Activated T-cell treated with anti-CD3 and anti-CD28 coated beads for 48 hours (primary cell): ENCODE data around the gene GATB.
"Not testable (repeated sequence)": the region's sequence is repeated elsewhere in the genome, so short reads cannot be mapped to it uniquely, and the experiment has no call there.

Experiments used
- DNase-seq: peaks from one replicate; pipeline ENCODE4 v3.0.0-alpha.2; 2020; ENCODE audit warnings: low read depth

The GATB gene

DNA sequence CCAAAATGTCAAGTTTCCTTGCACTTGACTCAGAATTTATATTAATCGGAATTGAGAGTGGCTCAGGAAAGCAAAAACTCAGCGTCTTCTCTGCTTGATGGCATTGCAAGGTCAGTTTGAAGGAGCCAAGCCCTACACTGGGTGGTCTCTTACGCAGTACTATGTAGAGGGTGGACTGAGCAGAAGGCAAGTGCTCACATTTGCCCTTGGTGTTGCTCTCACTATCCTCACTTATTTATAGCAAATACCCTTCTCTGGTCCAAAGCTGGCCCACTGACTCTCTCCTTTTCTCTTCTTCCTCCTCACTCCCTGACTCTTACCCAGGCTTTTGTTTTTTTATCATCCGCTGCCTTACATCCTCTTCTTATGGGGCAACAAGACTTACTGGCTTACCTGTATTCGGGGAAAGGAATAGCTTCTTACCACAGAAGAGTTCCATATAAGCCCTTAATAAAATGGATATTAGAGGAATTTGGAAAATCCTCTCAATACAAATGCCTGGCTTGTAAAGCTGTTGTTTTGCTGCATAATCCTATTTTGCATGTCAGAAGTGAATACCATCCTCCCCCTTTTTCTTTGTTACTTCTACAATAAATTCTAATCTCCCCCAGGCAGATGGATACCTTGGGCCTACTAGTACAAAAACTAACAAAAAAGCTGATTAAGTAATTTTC is 24.8 kb upstream of the GATB start:
- no peak for DNase-seq

DNA sequence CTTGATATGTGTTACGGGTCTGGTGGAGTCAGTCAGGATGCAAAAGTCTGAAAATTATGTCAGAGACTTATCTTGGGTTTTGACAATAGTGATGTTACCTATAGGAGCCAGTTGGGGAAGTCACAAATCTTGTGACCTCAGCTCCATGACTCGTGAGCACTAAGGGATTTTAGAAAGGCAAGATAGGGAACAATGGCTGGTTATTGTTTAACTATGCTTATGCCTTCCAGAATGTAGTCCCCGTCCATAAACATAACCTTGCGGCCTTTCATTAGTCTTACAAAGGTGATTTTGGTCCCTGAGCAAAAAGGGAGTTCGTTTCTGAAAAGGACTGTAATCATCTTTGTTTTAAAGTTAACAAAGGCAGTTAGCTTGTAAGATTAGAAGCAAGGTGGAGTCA is 23.9 kb upstream of the GATB start:
- DNase-seq: no peak

DNA sequence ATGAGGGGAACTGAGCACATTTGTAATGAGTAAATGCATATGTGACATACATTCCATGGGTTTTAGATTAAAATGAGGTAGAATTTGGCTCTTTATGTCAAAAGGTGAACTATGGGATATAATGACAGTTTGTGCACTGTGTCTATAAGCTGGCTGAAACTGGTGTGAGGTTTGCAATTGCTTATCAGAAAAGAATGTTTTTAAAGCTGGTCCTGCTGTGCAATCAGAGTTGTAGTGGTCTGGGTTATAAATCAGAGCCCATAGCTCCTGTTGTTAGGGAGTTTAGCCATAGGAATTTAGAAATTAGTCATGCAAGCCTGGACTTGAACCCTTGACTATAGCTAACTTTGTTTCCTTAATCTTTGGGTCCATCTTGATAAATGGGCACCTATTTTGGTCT is 23.1 kb upstream of the GATB start:
- no peak for DNase-seq

DNA sequence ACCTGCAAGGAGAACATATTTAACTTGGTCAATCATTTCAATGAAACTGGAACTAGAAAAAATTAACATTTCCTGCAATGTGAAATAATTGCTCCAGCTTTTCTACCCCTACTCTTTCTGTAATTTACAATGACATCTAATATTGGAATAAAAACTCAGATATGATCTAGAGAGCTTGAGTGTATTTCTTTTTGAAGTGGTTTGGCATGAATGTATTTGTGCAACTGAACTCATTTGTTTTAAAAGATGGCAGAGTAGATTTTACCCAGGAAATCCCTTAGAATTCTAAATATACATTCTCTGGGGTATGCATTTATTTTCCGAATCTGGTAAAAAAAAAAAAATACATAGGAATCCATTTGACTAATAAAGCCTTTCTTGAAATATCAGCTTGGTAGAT is 21.5 kb upstream of the GATB start:
- DNase-seq: no peak

DNA sequence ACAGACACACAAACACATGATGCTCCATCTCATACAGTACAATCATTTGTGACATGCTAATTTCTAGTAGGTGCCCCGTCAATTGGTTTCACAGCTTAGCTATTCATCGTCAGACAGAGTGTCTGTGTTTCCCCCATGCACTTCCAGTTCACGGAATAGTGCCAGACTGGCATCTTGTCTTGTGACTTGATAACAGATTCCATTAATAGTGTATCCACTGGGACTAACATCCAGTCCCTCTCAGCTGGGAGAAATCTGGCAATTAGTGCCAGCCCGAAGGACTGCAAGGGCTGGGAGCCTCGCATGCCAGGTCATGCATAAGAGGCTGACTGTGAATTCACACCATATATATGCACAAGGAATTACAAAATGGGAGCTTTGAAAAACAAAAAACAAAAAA is 20.2 kb upstream of the GATB start:
- no peak for DNase-seq

DNA sequence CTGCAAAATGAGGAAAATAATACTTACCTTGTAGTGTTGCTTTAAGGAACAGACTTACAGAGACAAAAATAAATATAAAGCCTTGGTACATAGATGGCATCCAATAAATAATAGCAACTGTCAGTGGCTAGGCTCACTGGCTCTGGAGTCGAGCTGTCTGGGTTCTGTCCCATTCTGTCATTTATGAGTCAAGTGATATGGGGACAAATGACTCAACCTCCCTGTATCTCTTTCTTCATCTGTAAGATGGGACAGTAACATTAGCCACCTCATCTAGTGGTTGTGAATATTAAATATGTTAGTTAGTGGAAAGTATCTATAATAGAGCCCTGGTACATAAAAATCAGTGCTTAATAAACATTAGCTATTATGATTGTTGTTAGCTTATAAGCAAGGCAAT is 16.7 kb upstream of the GATB start:
- DNase-seq: no peak

DNA sequence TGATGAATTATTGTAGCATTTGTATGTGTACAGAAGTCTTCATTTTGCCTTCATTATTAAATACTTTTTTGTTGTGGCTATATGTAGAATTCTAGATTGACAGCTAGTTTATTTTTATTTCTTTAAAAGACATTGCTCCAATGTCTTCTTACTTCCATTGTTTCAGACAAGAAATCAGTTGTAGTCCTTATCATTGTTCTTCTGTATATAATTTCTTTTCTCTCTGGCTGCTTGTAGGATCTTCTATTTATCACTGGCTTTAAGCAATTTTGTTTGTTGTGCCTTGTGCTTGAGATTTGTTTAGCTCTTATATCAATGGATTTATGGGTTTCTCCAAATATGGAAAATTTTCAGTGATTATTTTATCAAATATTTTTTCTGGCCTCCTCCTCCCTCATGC is 13.5 kb upstream of the GATB start:
- no peak for DNase-seq

DNA sequence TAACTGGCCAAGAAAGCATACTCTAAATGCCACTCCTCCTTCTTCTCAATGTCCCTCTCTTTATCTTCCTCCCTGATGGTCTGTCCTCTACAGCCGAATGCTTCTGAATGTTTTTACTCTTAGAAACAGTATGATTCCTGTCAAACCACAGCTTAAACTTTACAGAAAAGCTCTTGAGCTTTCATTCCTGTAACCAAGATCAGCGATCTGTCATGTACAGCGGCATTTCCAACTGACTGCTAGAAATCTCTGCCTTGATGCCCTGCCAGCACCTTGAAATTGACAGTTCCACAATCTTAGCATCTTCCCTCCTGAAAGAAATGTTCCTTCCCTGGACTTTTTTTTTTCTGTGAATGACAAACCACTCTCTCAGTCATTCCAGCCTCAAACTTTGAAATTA is 11.5 kb upstream of the GATB start:
- no peak for DNase-seq

DNA sequence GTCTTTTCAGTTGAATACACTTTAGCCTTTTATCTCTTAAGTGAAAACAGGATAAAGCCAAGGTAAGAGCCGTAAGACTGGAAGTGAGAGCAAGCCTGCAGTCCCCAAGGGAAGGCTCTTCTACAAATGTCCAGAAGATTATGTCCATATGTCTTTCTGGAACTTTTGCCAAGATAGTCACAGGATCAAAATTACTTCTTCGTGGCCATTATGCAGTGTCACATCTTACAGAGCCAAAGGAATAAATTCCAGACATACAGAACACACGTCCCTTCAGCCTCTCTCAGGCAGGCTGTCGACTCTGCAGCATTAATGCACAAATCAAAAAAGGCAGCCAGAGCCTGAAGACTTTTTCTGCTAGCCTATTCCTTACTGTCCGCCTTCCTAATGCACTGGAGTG is 10.9 kb upstream of the GATB start:
- DNase-seq: no peak

DNA sequence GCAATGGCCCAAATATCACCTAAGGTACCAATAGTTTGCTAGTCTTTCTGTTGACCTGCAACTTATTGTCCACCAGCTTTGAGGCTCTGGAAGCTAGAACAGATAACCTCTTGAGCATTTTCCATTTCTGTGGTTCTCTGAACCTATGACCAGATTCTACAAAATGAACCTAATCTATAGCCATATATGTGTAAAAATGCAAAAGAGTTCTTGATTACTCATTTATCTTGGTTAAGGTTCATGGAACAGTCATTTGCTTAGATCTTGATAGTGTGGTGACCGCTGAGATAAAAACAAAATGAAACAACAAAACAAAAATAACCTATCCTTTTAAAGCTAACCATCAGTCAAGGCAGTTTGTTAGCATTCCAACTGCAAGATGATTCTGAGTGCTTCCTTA is 9.3 kb upstream of the GATB start:
- DNase-seq: no peak

DNA sequence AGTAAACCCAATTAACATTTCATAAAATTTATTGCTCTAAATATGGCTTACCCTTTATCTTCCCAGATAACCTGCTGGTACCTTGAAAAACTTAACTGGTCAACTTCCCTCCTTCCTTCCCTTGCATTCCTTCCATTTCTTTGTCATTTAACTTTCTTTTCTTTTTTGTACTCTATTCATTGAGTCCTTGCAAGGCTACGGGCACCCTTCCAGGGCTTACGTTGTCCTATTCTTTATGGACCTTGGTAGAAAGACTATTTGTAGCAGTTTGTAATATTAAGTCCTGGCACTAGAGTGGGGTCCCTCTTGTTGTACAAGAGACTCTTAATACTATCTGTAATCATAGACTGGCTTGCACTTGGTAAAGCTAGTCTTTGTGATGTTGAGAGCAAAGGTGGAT is 8.0 kb upstream of the GATB start:
- DNase-seq: no peak

DNA sequence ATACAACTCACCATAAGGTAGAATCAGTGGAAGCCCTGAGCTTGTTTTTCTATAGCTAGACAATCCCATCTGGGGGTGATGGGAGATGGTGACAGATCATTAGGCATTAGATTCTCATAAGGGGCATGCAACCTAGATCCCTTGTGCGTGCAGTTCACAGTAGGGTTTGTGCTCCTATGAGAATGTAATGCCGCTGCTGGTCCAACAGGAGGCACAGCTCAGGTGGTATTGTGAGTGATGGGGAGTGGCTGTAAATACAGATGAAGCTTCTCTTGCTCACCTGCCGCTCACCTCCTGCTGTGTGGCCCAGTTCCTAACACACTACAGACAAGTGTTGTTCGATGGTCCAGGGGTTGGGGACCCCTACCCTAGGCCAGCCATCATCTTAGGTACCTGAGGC is 5.9 kb upstream of the GATB start:
- no peak for DNase-seq

DNA sequence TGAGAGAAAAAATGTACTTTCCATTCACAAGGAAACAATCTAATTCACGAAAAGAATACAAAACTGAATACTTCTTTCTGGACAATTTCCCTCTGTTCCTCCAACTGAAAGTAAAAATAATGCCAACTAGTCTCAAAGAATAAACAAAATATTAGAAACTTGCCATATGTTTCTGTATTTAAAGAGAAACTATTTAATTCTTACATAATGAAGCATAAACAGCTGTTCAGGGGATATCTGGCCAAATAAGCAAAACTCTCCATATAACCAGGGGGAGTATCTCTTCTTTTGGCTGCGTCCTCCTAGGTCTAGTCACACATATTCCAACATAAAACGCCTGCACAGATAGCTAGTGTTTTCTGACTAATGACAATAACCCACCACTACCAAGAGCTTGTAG is 805 bp downstream of the GATB start:
- DNase-seq: no peak

DNA sequence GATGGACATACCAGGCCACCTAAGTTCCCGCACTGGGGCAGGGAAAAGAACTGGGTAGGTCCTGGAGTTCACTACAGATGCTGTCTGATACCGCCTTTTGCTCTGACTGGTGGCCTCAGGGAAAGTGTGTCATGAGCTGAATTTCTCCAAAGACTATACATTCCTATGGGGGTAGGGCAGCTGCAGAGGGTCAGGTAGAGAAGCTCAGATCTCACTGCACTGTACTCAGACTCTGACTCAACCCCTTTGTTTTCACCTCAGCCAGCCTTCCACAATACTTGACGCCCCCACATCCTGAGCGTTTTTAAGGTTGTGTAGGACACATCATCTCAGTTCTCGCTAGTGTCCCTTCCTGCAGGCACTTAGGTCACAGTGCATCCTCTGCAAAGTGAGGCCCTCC is 7.8 kb downstream of the GATB start:
- no peak for DNase-seq

DNA sequence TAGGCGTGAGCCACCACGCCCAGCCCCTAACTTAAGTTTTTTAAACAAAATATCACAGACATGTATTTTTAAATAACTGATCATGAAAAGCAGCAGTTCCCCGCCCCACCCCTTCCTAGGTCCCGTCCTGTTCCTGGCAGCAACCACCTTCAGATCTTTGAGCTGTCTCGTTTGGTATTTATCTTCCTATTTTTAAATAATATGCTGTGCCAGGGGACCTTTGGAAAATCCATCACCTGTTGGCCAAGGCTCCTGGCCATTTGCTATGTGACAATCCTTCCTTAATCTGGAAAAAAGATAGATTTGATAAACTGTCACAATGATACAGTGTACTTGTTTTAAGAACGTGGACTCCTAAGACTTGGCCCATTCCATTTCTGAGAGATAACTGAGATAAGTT is 10.7 kb downstream of the GATB start:
- DNase-seq: no peak

DNA sequence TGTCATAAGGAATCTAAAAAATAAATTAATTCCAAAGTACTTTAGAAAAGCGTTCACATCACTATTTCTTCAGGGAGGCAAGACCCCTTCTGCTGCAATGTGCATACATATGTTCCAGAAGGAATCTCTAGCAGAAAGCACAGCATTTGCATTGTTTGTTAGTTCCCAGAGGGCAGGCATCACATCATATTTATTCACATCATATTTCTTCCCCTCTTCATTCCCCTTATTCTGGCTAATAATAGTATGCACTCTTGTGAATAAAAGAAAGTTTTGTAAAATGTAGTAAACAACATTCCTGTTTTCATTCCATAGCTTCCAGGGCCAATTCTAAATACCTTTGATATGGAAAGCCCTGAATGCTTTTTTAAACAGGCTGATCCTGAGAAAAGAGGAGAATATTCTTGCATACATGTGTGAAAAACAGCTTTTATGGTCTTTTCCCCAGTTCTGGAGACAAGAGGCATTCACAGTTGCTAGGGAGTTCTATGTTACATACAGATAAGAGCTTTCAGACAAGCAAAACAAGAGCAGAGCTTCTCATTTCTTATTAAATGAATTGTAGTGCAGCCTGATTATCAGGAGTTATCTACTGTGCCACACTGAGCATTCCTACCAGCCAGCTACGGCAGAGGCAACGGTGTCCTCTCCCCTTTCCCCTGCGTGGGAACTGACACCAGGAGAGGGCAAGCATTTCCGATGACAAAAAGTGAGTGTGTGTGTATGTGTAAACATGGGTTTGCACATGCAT is 15.2 kb downstream of the GATB start:
- DNase-seq: no peak

DNA sequence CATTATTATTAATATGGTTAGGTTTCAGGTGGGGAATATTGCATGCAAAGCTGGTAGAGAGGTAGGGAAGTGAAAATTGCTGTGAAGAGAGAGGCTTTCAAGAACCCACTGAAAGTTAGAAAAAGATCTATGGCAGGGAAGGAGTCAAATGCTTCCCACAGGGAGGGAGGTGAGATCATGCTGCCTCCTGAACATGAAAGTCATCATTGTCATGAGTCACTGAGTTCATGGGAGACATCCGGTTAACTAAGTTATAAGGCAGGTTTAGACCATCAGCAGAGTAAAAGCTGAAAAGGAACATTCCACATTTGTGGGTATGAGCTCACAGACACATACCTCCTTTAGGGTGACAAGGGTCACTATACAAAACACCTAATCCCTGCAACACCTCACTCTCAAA is 16.2 kb downstream of the GATB start:
- DNase-seq: no peak

DNA sequence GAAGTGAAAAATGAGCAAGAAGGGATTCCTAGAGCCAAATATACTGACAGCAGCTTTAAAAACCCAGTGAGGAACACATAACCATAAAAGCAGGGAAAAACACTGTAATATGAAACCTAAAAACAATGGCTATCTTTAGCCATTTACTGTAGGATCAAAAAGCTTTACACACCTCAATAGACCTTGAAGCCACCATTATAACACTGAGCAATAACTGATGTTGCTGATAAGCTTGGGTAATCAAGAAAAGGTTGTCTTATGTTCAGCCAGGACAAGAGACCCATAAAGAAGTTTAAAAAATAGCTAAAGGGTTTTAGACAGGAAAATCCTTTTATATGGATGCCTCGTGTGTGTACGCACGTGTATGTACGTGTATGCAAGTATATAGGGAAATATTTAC is 16.9 kb downstream of the GATB start:
- DNase-seq: no peak

DNA sequence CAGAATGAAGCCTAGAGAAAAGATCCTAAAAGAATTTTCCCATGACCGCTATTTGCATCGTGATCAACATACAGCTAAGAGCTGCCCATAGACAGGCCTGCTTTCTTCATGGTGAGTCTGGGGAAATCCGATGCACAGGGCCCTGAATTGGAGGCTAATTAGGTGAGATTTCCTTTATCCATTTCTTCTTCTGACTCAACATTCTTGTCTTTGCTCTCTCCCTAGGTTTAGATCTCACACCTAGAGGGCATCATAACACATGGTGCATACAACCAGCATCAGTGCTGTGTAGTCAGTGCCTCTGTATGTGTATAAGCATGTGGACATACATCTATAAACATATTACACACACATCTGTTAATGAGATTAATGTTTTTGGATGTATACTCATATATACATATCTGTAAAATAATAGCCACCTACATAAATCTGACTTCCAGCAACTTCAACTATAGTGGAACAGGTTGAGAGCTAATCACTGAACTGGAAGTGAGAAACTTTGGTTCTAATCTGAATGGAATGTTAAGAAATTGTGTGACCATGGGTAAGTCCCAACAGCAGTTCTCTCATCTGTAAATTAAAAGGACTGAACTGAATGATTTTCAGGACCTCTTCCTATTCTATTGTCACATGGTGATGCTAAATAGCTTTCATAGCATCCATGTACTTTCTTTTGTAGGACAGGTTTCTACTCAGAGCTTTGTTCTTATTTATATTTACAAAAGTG is 17.5 kb downstream of the GATB start:
- no peak for DNase-seq

DNA sequence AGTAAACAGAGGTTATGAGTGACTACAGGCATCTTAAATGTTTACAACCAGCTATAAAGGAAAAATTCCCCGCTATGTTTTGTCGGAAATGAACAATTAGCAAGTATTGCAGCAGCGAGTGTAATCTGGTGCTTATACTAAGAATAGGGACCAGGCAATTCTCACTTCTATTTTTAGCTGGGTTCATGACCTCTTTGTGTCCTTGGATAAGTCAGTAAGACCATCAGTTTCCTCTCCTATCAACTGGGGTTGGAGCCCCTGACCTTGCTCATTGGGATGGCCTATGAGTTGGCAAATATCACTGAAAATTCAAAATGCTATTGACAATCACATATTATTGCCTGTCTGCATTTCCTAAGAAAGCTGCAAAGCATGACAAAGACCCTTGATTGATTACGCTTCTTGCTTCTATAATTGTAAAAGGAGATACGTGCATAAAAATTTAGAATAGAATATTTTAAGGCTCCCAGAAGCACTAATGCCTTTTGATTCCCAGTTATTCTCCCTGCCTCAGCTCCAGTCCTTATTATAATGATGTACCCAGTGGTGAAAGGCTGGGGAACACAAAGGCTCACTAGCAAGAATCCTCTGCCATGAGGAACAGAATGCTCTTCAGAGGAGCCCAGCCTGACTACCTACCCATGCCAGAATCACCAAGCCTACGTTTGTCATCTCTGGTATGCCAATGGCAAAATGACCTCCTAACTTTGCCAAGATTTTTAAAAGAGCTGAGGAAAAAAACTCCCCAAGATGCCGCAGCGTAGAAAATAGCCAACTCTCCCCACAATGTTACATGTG is 21.9 kb downstream of the GATB start:
- DNase-seq: no peak

DNA sequence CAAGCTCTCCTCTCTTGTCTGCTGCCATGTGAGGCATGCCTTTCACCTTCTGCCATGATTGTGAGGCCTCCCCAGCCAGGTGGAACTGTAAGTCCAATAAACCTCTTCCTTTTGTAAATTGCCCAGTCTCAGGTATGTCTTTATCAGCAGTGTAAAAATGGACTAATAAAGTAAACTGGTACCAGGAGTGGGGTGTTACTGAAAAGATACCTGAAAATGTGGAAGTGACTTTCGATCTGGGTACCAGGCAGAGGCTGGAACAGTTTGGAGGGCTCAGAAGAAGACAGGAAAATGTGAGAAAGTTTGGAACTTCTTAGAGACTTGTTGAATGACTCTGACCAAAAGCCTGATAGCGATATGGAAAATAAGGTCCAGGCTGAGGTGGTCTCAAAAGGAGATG is 24.0 kb downstream of the GATB start:
- DNase-seq: not testable (repeated sequence)

DNA sequence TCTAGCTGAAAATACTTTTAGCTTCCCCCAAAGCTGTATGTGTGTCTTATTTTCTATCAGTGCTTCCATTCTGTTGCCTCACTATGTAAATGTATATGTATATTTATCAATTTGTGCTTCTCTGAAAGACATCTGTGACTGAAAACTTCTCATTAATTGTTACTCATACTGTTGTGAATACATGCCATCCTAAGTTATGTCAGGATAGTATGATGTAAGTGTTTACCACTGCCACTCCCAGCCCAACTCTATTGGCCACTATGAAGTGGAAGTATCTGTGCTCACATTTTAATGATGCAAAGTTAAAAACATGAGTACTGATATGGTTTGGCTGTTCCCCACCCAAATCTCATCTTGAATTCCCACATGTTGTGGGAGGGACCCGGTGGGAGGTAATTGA is 24.4 kb downstream of the GATB start:
- no peak for DNase-seq

DNA sequence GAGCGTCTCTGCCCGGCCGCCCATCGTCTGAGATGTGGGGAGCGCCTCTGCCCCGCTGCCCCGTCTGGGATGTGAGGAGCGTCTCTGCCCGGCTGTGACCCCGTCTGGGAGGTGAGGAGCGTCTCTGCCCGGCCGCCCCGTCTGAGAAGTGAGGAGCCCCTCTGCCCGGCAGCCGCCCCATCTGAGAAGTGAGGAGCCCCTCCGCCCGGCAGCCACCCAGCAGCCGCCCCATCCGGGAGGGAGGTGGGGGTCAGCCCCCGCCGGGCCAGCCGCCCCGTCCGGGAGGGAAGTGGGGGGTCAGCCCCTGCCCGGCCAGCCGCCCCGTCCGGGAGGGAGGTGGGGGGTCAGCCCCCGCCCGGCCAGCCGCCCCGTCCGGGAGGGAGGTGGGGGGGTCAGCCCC is 29.1 kb downstream of the GATB start:
- not testable (repeated sequence) for DNase-seq
